Neuronal stem cell (in vitro differentiated cells): ENCODE results near the gene NUMBL.

Source experiments
- DNase-seq: peaks from one replicate; pipeline ENCODE4 v3.0.0-alpha.2; 2013; ENCODE audit warnings: low spot score
- H2AFZ ChIP-seq: one replicate; pipeline ENCODE4 v1.6.1; 2013; ENCODE audit warnings: mild to moderate bottlenecking, low read length, inconsistent platforms
- H2AK5ac ChIP-seq: 2 replicates; pipeline ENCODE4 v1.6.1; 2013; ENCODE audit warnings: low read depth, mild to moderate bottlenecking, inconsistent platforms, low read length, moderate library complexity, mixed read lengths
- H2BK120ac ChIP-seq: 2 replicates; pipeline ENCODE4 v1.6.1; 2013; ENCODE audit warnings: low read depth, mild to moderate bottlenecking, inconsistent platforms, low read length, moderate library complexity, mixed read lengths
- H2BK12ac ChIP-seq: one replicate; pipeline ENCODE4 v1.6.1; 2013; ENCODE audit warnings: low read length, inconsistent platforms
- H2BK15ac ChIP-seq: 2 replicates; pipeline ENCODE4 v1.6.1; 2013; ENCODE audit warnings: mild to moderate bottlenecking, low read length, inconsistent platforms, mixed read lengths
- H2BK5ac ChIP-seq: one replicate; pipeline ENCODE4 v1.6.1; 2013; ENCODE audit warnings: inconsistent platforms, mild to moderate bottlenecking, low read length, moderate library complexity
- H3K14ac ChIP-seq: one replicate; pipeline ENCODE4 v1.6.1; 2013; ENCODE audit warnings: low read length, inconsistent platforms
- H3K18ac ChIP-seq: 2 replicates; pipeline ENCODE4 v1.6.1; 2013; ENCODE audit warnings: low read length, inconsistent platforms
- H3K23ac ChIP-seq: 2 replicates; pipeline ENCODE4 v1.6.1; 2013; ENCODE audit warnings: low read depth, mild to moderate bottlenecking, mixed read lengths, low read length, inconsistent platforms; ENCODE audit not compliant: poor library complexity
- H3K27ac ChIP-seq: replicated peaks from 3 replicates; pipeline ENCODE4 v1.5.1; 2013; ENCODE audit warnings: low read length, inconsistent platforms
- H3K27me3 ChIP-seq, 3 experiments: 2 replicates each; pipeline ENCODE4 v1.6.1; 2013; ENCODE audit warnings: low read length in 3 of 3, mild to moderate bottlenecking in 2 of 3, inconsistent platforms in 1 of 3, low read depth in 1 of 3, mixed read lengths in 1 of 3, moderate library complexity in 1 of 3; ENCODE audit not compliant: control insufficient read depth in 3 of 3, insufficient read depth in 3 of 3
- H3K36me3 ChIP-seq, 2 donors: replicated peaks in 1 of 2; 2 replicates each; pipeline ENCODE4 v1.6.1; 2013; ENCODE audit warnings: low read length in 2 of 2; ENCODE audit not compliant: control insufficient read depth in 2 of 2, insufficient read depth in 2 of 2
- H3K4ac ChIP-seq: 2 replicates; pipeline ENCODE4 v1.6.1; 2013; ENCODE audit warnings: inconsistent platforms, mild to moderate bottlenecking, low read length, moderate library complexity
- H3K4me1 ChIP-seq, 2 donors: 1 replicate in 1 of 2; 2 replicates in 1 of 2; pipeline ENCODE4 v1.6.1; 2013; ENCODE audit warnings: low read length in 2 of 2, low read depth in 1 of 2; ENCODE audit not compliant: control insufficient read depth in 2 of 2, insufficient read depth in 1 of 2
- H3K4me2 ChIP-seq: one replicate; pipeline ENCODE4 v1.6.1; 2013; ENCODE audit warnings: mild to moderate bottlenecking, low read length, inconsistent platforms; ENCODE audit not compliant: insufficient read depth, poor library complexity, severe bottlenecking
- H3K4me3 ChIP-seq, 2 donors: 2 replicates each; pipeline ENCODE4 v1.5.1; 2013; ENCODE audit warnings: low read length in 2 of 2, mild to moderate bottlenecking in 2 of 2, inconsistent platforms in 1 of 2, moderate library complexity in 1 of 2
- H3K79me1 ChIP-seq: one replicate; pipeline ENCODE4 v1.6.1; 2013; ENCODE audit warnings: low read depth, mild to moderate bottlenecking, inconsistent platforms, low read length, moderate library complexity
- H3K9ac ChIP-seq: one replicate; pipeline ENCODE4 v1.6.1; 2013; ENCODE audit warnings: mild to moderate bottlenecking, low read depth, low read length, inconsistent platforms; ENCODE audit not compliant: poor library complexity
- H3K9me3 ChIP-seq, 2 donors: replicated peaks in 1 of 2; 2 replicates each; pipeline versions ENCODE3 to v1.6.1; 2013; ENCODE audit warnings: low read length in 2 of 2, mild to moderate bottlenecking in 2 of 2, inconsistent platforms in 1 of 2, low read depth in 1 of 2, mixed read lengths in 1 of 2, moderate library complexity in 1 of 2; ENCODE audit not compliant: control insufficient read depth in 2 of 2, insufficient read depth in 1 of 2
- H4K8ac ChIP-seq: one replicate; pipeline ENCODE4 v1.6.1; 2013; ENCODE audit warnings: low read depth, mild to moderate bottlenecking, inconsistent platforms, low read length, moderate library complexity
- H4K91ac ChIP-seq: one replicate; pipeline ENCODE4 v1.6.1; 2013; ENCODE audit warnings: low read length, low read depth, mild to moderate bottlenecking, inconsistent platforms; ENCODE audit not compliant: poor library complexity
- WGBS, 2 donors: extraction: QIAGEN DNeasy Blood & Tissue Kit; methylation state at CpG; one replicate each; pipeline ENCODE4 v1.1.7; 2013; ENCODE audit warnings: missing lambda C conversion rate in 2 of 2, mixed read lengths in 1 of 2; ENCODE audit not compliant: insufficient read length in 2 of 2, insufficient replicate concordance in 1 of 2; ENCODE audit errors: extremely low coverage in 2 of 2; 5-methylcytosine and 5-hydroxymethylcytosine counted together

Gene NUMBL

GRCh38 chr19:40642757-40643305 lies 47.6 kb downstream of the NUMBL start:
- H2BK120ac ChIP-seq, result no peak overlapping the region

GRCh38 chr19:40642051-40642706 lies 48.3 kb downstream of the NUMBL start:
- WGBS, 2 donors, result no CpG with 5 or more reads among the region's 18 CpGs
- H3K23ac ChIP-seq, result no peak overlapping the region
- H2AK5ac ChIP-seq, result no peak overlapping the region
- peaks cover 0 to 9% of the 10 kb centered on the region in 2 donors for H3K4me1 ChIP-seq
- DNase-seq, result no peak
- no peak overlapping the region for H3K4me3 ChIP-seq
- H3K36me3 ChIP-seq, result no peaks in the 10 kb centered on the region
- H2BK5ac ChIP-seq, result no peak overlapping the region
- H3K79me1 ChIP-seq, result no peaks in the 10 kb centered on the region
- H3K4me2 ChIP-seq, result no peak overlapping the region
- H3K27me3 ChIP-seq, result no peaks in the 10 kb centered on the region
- H3K14ac ChIP-seq, result no peak overlapping the region
- H3K4ac ChIP-seq, result no peak overlapping the region
- no peaks in the 10 kb centered on the region for H3K9me3 ChIP-seq
- no peak overlapping the region for H3K27ac ChIP-seq
- no peak overlapping the region for H4K8ac ChIP-seq
- no peak overlapping the region for H3K18ac ChIP-seq
- H2BK120ac ChIP-seq, result no peak overlapping the region
- no peak overlapping the region for H4K91ac ChIP-seq
- no peak overlapping the region for H3K9ac ChIP-seq
- H2BK12ac ChIP-seq, result no peak overlapping the region
- H2BK15ac ChIP-seq, result no peak overlapping the region
- H2AFZ ChIP-seq, result no peak overlapping the region

More at GRCh38 chr19:40642757-40643305, 47.6 kb downstream of the NUMBL start:
- Histone ChIP-seq H2AFZ (no peak overlapping the region), H3K9ac (no peak overlapping the region), H3K18ac (no peak overlapping the region), H2BK12ac (no peak overlapping the region), H3K9me3 (no peaks in the 10 kb centered on the region), H3K27ac (no peak overlapping the region), H2AK5ac (no peak overlapping the region), H4K8ac (no peak overlapping the region), H4K91ac (no peak overlapping the region), H2BK5ac (no peak overlapping the region), H3K4me3 (no peak overlapping the region), H3K4me2 (no peak overlapping the region), H3K4ac (no peak overlapping the region), H3K4me1 (peaks cover 0 to 9% of the 10 kb centered on the region in 2 donors), H3K79me1 (no peaks in the 10 kb centered on the region), H3K36me3 (no peaks in the 10 kb centered on the region), H2BK15ac (no peak overlapping the region), H3K27me3 (no peaks in the 10 kb centered on the region), H3K14ac (no peak overlapping the region), H3K23ac (no peak overlapping the region)
- WGBS, 2 donors, result no CpG with 5 or more reads among the region's 8 CpGs
- DNase-seq, result no peak

GRCh38 chr19:40641281-40641680 lies 49.2 kb downstream of the NUMBL start:
- H3K27ac ChIP-seq, result no peak overlapping the region

DNA sequence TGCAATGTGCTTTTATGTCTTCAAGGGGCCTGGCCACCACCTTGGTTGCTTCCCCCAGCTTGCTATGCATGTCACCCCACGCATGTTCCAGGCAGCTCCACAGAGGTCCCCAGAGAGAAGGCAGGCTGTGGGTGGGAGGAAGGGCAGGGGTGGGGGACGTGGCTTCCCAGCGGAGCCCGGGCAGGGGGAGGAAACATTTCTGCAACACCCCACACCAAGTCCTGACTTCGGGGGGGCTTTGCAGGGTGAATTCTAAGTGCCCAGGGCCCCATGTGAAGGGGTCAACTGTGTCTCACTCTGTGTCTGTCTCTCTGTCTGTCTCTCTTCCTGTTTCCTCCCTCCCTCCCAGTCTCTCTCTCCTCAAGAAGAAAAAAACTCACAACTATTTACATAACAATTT lies 49.7 kb downstream of the NUMBL start:
- Histone ChIP-seq H3K14ac (no peak overlapping the region), H2BK12ac (no peak overlapping the region), H3K36me3 (no peaks in the 10 kb centered on the region), H4K91ac (no peak overlapping the region), H3K9me3 (no peaks in the 10 kb centered on the region), H3K27ac (no peak overlapping the region), H3K4me3 (no peak overlapping the region), H2AFZ (peak overlapping the region; percentile 83), H3K4ac (no peak overlapping the region), H2AK5ac (no peak overlapping the region), H3K9ac (no peak overlapping the region), H3K18ac (no peak overlapping the region), H2BK120ac (no peak overlapping the region), H3K23ac (no peak overlapping the region), H4K8ac (no peak overlapping the region), H3K4me2 (no peak overlapping the region), H3K4me1 (peaks cover 0 to 9% of the 10 kb centered on the region in 2 donors), H3K79me1 (no peaks in the 10 kb centered on the region), H2BK15ac (no peak overlapping the region), H3K27me3 (peaks cover 0 to 2% (median 0%) of the 10 kb centered on the region in 3 experiments), H2BK5ac (no peak overlapping the region)
- DNase-seq, result no peak
- WGBS, 2 donors, result no CpG with 5 or more reads among the region's 5 CpGs

More at GRCh38 chr19:40641281-40641680, 49.2 kb downstream of the NUMBL start:
- H3K27me3 ChIP-seq, result peaks cover 0 to 2% (median 0%) of the 10 kb centered on the region in 3 experiments
- no peak overlapping the region for H2BK120ac ChIP-seq
- H3K9me3 ChIP-seq, result no peaks in the 10 kb centered on the region
- H2BK5ac ChIP-seq, result no peak overlapping the region
- H3K79me1 ChIP-seq, result no peaks in the 10 kb centered on the region
- no peak overlapping the region for H3K23ac ChIP-seq
- no peaks in the 10 kb centered on the region for H3K36me3 ChIP-seq
- H2BK12ac ChIP-seq, result no peak overlapping the region
- H3K4me1 ChIP-seq, result peaks cover 0 to 9% of the 10 kb centered on the region in 2 donors
- H2AK5ac ChIP-seq, result no peak overlapping the region
- H3K14ac ChIP-seq, result no peak overlapping the region
- WGBS, 2 donors, result no CpG with 5 or more reads among the region's 7 CpGs
- DNase-seq, result no peak
- peak overlapping the region; percentile 83 for H2AFZ ChIP-seq
- no peak overlapping the region for H4K91ac ChIP-seq
- no peak overlapping the region for H2BK15ac ChIP-seq
- no peak overlapping the region for H4K8ac ChIP-seq
- H3K4me3 ChIP-seq, result no peak overlapping the region
- H3K4me2 ChIP-seq, result no peak overlapping the region
- H3K9ac ChIP-seq, result no peak overlapping the region
- no peak overlapping the region for H3K18ac ChIP-seq
- no peak overlapping the region for H3K4ac ChIP-seq
